ENCODE data around the gene PLEKHF1.
A peak's percentile ranks its signal among the peaks of the same experiment; 100 is the strongest.

PLEKHF1 gene

DNA sequence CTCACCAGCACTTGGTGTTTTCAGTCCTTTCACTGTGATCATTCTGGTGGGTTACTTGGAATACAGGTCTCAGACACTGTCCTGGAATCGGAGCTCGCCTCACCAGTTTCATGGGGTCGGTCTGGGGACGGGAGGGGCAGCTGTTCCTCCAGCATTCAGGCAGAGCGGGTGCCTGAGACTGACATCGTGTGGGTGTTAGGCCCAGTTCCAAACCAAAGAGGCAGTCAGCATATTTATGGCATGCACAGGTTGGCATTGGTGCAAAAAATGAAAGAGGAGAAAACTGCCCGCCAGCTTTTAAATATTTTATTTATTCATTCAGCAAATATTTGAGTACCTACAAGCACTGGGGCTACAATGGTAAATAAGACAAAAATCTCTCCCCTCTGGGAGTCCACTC lies 20.1 kb downstream of the PLEKHF1 start:
- no peak for TF ChIP-seq POLR2A (IDR thresholded peaks at IDR 0.05; ENCODE audit: low read depth, low read length)
- DNase-seq (ENCODE audit: insufficient read length, low spot score) (no peak), FAIRE-seq (no peak)

GRCh38 chr19:29686285-29686805 lies 21.1 kb downstream of the PLEKHF1 start:
- no peak for FAIRE-seq
- TF ChIP-seq POLR2A (IDR thresholded peaks at IDR 0.05; ENCODE audit: low read depth, low read length): no peak
- DNase-seq (ENCODE audit: insufficient read length, low spot score): no peak

GRCh38 chr19:29687244-29687896 lies 22.1 kb downstream of the PLEKHF1 start:
- no peak for FAIRE-seq
- TF ChIP-seq POLR2A (IDR thresholded peaks at IDR 0.05; ENCODE audit: low read depth, low read length): no peak
- peak; percentile 56 for DNase-seq (ENCODE audit: insufficient read length, low spot score)

DNA sequence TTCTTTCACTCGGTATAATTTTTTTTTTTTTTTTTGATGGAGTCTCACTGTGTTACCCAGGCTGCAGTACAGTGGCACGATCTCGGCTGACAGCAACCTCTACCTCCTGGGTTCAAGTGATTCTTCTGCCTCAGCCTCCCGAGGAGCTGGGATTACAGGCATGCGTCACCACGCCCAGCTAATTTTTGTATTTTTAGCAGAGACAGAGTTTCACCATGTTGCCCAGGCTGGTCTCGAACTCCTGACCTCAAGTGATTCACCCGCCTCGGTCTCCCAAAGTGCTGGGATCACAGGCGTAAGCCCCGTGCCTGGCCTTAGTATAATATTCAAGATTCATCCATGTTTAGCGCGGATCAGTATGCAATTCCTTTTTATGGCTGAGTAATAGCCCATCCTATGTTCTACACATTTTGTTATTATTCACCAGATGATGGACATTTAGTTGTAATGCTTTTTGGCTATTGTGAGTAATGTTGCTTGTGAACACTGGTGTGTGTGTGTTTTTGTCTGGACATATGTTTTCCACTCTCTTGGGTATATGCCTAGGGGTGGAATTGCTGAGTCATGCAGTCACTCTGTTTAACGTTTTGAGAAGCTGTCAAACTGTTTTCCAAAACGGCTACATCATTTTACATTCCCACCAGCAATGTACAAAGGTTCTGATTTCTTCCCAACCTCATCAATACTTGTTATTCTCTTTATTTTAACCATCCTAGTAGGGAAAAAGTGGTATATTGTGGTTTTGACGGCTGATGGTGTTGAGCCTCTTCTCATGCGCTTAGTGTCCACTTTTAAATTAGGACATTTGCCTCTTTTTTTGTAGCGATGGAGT lies 22.9 kb downstream of the PLEKHF1 start:
- no peak for DNase-seq (ENCODE audit: insufficient read length, low spot score)
- TF ChIP-seq POLR2A (IDR thresholded peaks at IDR 0.05; ENCODE audit: low read depth, low read length): no peak
- no peak for FAIRE-seq

- DNase-seq (ENCODE audit: insufficient read length, low spot score) (no peak), FAIRE-seq (no peak)
- no peak for TF ChIP-seq POLR2A (IDR thresholded peaks at IDR 0.05; ENCODE audit: low read depth, low read length)
Measured at GRCh38 chr19:29690842-29691241, 25.6 kb downstream of the PLEKHF1 start.

DNA sequence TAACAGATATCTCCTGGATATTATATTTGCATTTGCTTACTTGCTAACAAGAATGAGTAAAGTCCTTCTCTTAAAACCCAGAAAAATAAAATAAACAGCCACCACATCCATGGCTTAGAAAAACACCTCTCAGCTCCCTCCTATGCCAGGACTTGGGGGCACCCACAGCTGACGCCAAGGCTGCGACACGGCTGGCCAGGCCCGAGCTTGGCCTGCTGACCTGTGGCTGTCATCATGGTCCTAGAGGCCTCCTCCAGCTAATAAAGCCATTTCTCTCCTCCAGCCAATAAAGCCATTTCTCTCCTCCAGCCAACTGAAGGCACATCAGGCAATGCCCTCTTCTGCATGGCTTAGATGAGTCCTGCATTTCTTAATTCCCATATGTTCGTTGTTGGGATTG lies 28.9 kb downstream of the PLEKHF1 start:
- TF ChIP-seq POLR2A (IDR thresholded peaks at IDR 0.05; ENCODE audit: low read depth, low read length): no peak
- no peak for FAIRE-seq
- no peak for DNase-seq (ENCODE audit: insufficient read length, low spot score)

- FAIRE-seq (no peak), DNase-seq (ENCODE audit: insufficient read length, low spot score) (peak; percentile 84)
- TF ChIP-seq POLR2A (IDR thresholded peaks at IDR 0.05; ENCODE audit: low read depth, low read length): no peak
Measured at GRCh38 chr19:29694669-29695627, 29.7 kb downstream of the PLEKHF1 start.

GRCh38 chr19:29695765-29696564 lies 30.7 kb downstream of the PLEKHF1 start:
- DNase-seq (ENCODE audit: insufficient read length, low spot score): no peak
- no peak for TF ChIP-seq POLR2A (IDR thresholded peaks at IDR 0.05; ENCODE audit: low read depth, low read length)
- FAIRE-seq: no peak

GRCh38 chr19:29696565-29696846 lies 31.2 kb downstream of the PLEKHF1 start:
- DNase-seq (ENCODE audit: insufficient read length, low spot score): no peak
- no peak for TF ChIP-seq POLR2A (IDR thresholded peaks at IDR 0.05; ENCODE audit: low read depth, low read length)
- no peak for FAIRE-seq

DNA sequence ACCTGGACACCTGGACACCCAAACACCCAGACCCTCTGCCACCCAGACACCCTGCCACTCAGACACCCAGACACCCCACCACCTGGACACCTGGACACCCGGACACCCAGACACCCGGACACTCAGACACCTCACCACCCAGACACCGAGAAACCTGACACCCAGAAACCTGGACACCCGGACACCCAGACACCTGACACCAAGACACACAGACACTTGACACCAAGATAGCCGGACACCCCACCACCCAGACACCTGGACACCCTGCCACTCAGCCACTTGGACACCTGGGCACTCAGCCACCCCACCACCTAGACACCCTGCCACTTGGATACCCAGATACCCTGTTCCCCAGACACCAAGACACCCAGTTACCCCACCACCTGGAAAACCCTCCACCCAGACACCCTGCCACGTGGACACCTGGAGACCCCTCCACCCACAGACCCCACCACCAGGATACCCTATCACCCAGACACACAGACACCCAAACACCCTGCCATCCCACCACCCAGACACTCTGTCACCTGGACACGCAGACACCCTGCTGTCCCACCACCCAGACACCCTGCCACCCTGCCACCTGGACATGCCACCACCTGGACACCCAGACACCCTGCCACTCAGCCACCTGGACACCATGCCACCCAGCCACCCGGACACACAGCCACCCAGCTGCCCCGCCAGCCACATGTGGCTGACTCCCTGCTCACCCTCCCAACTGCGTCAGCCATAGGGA lies 32.4 kb downstream of the PLEKHF1 start:
- no peak for TF ChIP-seq POLR2A (IDR thresholded peaks at IDR 0.05; ENCODE audit: low read depth, low read length)
- FAIRE-seq: no peak
- no peak for DNase-seq (ENCODE audit: insufficient read length, low spot score)

DNA sequence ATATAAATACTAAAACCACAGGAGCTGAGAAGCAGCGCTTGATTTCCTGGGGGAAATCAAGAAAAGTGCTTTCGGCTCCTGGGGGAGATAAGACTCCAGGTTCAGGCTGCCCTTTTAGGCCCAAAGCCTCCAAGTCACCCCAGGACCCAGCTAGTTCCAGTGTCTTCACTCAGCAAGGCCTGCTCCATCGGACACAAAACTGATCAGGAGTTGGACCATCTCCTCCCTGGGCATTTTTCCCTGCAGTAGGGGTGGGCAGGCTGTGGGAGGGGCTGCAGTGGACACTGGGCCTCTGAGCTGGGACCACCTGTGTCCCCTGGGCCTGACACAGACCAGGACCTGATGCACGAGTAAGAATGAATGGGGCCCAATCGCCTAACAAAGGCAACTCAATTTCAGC lies 34.6 kb downstream of the PLEKHF1 start:
- DNase-seq (ENCODE audit: insufficient read length, low spot score) (no peak), FAIRE-seq (no peak)
- TF ChIP-seq POLR2A (IDR thresholded peaks at IDR 0.05; ENCODE audit: low read depth, low read length): no peak

DNA sequence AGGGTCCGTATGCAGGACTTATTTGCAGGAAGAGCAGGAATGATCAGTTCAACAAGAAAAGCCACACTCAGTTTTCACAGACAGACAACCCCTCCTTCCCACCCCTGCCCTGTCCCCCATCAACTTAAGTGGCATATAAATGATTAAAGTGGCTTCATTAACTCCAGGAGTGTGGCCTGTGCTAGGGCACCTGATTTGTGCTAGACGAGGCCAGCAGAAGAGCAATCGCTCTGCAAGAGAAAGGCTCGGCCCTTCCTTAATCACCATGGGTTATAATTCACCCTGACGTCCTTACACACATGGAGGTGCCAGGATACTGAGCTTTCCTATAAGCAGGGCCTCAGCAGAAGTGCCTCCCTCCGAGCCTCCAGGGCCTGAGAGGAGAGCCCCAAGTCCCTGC lies 35.2 kb downstream of the PLEKHF1 start:
- FAIRE-seq (no peak), DNase-seq (ENCODE audit: insufficient read length, low spot score) (no peak)
- no peak for TF ChIP-seq POLR2A (IDR thresholded peaks at IDR 0.05; ENCODE audit: low read depth, low read length)

Measured in H54 (cell line).